NOMO-1 treated with DMSO at 0.1 percent for 48 hours (cell line): ENCODE measurements around the gene IFT43.

ENCODE experiments used
- DNase-seq: peaks from one replicate; lab custom pipeline; 2025; ENCODE audit not compliant: unreplicated experiment; lab: John Stamatoyannopoulos, UW

Gene IFT43

GRCh38 chr14:75985618-75986438, at the start of gene IFT43:
IFT43 (plus strand) TSS chr14:75985763; CDS start chr14:75985787, 24 bp downstream.
- DNase-seq, result peak; percentile 83

GRCh38 chr14:75939200-75939599, 46.4 kb upstream of the IFT43 start:
- DNase-seq, result no peak

GRCh38 chr14:75941030-75941429, 44.5 kb upstream of the IFT43 start:
- DNase-seq, result no peak

- DNase-seq, result no peak
These were observed 40.8 kb upstream of the IFT43 start for GRCh38 chr14:75944607-75945241.

GRCh38 chr14:75946785-75947184, 38.8 kb upstream of the IFT43 start:
- no peak for DNase-seq

- no peak for DNase-seq
These were observed 33.1 kb upstream of the IFT43 start for GRCh38 chr14:75952489-75952888.

- no peak for DNase-seq
These were observed 26.5 kb upstream of the IFT43 start for GRCh38 chr14:75959031-75959430.

GRCh38 chr14:75960231-75960630, 25.3 kb upstream of the IFT43 start:
- no peak for DNase-seq

- DNase-seq, result no peak
These were observed 23.9 kb upstream of the IFT43 start for GRCh38 chr14:75961662-75962061.

- no peak for DNase-seq
These were observed 17.7 kb upstream of the IFT43 start for GRCh38 chr14:75967866-75968265.

- no peak for DNase-seq
These were observed 17.1 kb upstream of the IFT43 start for GRCh38 chr14:75968456-75968855.

GRCh38 chr14:75969126-75969525, 16.4 kb upstream of the IFT43 start:
- DNase-seq, result no peak

GRCh38 chr14:75969891-75970290, 15.7 kb upstream of the IFT43 start:
- DNase-seq, result no peak

- no peak for DNase-seq
These were observed 14.6 kb upstream of the IFT43 start for GRCh38 chr14:75970989-75971388.

GRCh38 chr14:75971509-75971908, 14.1 kb upstream of the IFT43 start:
- no peak for DNase-seq

- no peak for DNase-seq
These were observed 12.7 kb upstream of the IFT43 start for GRCh38 chr14:75972801-75973421.

- DNase-seq, result no peak
These were observed 8.6 kb upstream of the IFT43 start for GRCh38 chr14:75976826-75977581.

- DNase-seq, result no peak
These were observed 8.0 kb upstream of the IFT43 start for GRCh38 chr14:75977582-75977943.

GRCh38 chr14:75978249-75978731, 7.3 kb upstream of the IFT43 start:
- DNase-seq, result no peak

- DNase-seq, result no peak
These were observed 6.4 kb upstream of the IFT43 start for GRCh38 chr14:75979071-75979571.
